Ascending aorta (tissue), 2 donors: Measurements from ENCODE around the gene CSF1R. TPM values are rescaled to one million over a fixed set of nuclear protein-coding genes. Genes with fewer than 3 reads are reported as not detected.

Experiments
- DNase-seq, 2 donors: peaks; one replicate each; pipeline ENCODE4 v3.0.0-alpha.2; 2019; ENCODE audit warnings: low spot score in 2 of 2
- H3K27ac ChIP-seq, 2 donors: fragments of 200-600 bp; sonication (generic); one replicate each; pipeline ENCODE4 v1.5.1; 2016 to 2017; ENCODE audit warnings: mild to moderate bottlenecking in 1 of 2
- H3K27me3 ChIP-seq: fragments of 200-600 bp; sonication (generic); one replicate; pipeline ENCODE4 v1.5.1; 2017
- H3K36me3 ChIP-seq, 2 donors: fragments of 200-600 bp; sonication (generic); one replicate each; pipeline ENCODE4 v1.5.1; 2016
- H3K4me1 ChIP-seq, 2 donors: fragments of 200-600 bp; sonication (generic); one replicate each; pipeline ENCODE4 v1.5.1; 2016 to 2017; ENCODE audit warnings: mild to moderate bottlenecking in 1 of 2
- H3K4me3 ChIP-seq, 2 donors: fragments of 200-600 bp; sonication (generic); one replicate each; pipeline ENCODE4 v1.5.1; 2016 to 2017; ENCODE audit warnings: mild to moderate bottlenecking in 1 of 2
- H3K9me3 ChIP-seq, 2 donors: fragments of 200-600 bp; sonication (generic); one replicate each; pipeline ENCODE4 v1.5.1; 2016
- intact Hi-C: fragments of 100-400 bp; cut with DNase I; formaldehyde crosslinking; loops from one replicate; pipeline ENCODE4 v1.15.1; 2023
- total RNA-seq: library from RNA; depleted of rRNA; stranded (reverse); fragments of >200 nt; gene quantifications from one replicate; pipeline ENCODE4 v1.1.0, GENCODE V29; 2016
- TF ChIP-seq, protein P1 (sequence below), 3 experiments: fragments of 200-600 bp in 2 of 3; fragments of 450-650 bp in 1 of 3; sonication (generic) in 2 of 3; IDR thresholded peaks; one replicate each; pipeline ENCODE4 v1.5.1; 2016 to 2019; ENCODE audit warnings: antibody characterized with exemption in 3 of 3, mild to moderate bottlenecking in 1 of 3, moderate library complexity in 1 of 3

CSF1R gene
- total RNA-seq, 1 donor from 2014 or later: 70.9 TPM

GRCh38 chr5:150069672-150070627 lies 16.4 kb downstream of the CSF1R start:
- Histone ChIP-seq H3K9me3 (no peaks in the 10 kb centered on the region), H3K4me1 (peaks cover 0 to 4% of the 10 kb centered on the region in 2 donors), H3K4me3 (no peak overlapping the region), H3K36me3 (peaks cover 0 to 3% of the 10 kb centered on the region in 2 donors), H3K27ac (no peak overlapping the region), H3K27me3 (no peaks in the 10 kb centered on the region)
- TF ChIP-seq, protein P1, sequence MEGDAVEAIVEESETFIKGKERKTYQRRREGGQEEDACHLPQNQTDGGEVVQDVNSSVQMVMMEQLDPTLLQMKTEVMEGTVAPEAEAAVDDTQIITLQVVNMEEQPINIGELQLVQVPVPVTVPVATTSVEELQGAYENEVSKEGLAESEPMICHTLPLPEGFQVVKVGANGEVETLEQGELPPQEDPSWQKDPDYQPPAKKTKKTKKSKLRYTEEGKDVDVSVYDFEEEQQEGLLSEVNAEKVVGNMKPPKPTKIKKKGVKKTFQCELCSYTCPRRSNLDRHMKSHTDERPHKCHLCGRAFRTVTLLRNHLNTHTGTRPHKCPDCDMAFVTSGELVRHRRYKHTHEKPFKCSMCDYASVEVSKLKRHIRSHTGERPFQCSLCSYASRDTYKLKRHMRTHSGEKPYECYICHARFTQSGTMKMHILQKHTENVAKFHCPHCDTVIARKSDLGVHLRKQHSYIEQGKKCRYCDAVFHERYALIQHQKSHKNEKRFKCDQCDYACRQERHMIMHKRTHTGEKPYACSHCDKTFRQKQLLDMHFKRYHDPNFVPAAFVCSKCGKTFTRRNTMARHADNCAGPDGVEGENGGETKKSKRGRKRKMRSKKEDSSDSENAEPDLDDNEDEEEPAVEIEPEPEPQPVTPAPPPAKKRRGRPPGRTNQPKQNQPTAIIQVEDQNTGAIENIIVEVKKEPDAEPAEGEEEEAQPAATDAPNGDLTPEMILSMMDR (IDR thresholded peaks at IDR 0.05): no peak
- DNase-seq: peak in 1 of 2 donors; percentile 41
- intact Hi-C loops: no loop called here

DNA sequence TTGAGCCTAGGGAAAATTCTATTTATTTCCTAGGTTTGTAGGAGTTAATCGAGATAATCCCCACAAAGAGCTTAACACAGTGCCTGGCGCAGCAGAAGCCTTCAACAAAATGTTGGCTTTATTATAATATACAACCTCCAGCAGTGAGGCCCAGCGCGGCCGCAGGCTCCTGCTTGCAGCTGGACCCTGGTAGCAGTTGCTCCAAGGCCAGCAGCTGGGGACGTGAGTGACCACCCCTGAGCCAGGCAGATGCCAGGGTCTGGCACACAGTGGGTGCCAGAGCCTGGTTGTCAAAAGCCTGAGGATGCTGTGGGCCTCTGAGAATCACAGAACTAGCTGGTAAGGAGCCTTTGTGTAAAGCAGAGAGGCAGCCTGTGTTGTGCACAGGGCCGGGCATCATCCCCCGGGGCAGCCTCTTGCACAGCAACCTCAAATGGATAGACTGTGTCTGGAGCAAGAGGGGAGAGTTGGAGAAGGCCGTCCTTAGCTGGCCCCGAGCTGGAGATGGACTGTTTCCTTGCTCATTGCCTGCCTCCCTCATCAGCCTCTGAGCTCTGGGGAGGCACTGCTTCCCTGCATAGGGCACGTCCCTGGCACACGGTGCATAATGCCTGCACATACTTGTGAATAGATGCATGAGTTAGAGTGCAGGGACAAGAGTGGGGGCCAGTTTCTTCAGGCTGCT lies 17.3 kb downstream of the CSF1R start:
- peaks cover 0 to 3% of the 10 kb centered on the region in 2 donors for H3K36me3 ChIP-seq
- DNase-seq: no peak

DNA sequence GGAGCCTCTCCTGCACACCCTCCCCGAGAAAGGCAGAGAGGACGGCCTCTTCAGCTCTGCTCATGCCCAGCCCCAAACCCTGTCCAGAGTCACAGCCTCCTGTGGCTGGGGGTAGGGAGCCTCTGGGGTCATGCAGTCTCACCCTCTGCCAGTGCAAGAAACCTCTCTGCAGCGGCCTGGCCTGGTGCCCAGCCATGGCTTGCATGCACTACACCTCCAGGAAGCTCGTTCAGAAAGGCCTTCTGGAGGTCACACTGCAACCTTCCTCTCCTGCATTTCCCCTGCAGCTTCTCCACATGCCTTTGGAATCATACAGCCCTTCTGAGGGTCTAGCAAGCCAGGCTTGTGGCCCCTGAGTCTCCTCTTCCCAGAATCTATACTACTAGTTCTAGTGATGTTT lies 17.9 kb downstream of the CSF1R start:
- intact Hi-C loops: no loop called here
- no peaks in the 10 kb centered on the region for H3K27me3 ChIP-seq
- DNase-seq: no peak

More for the DNA sequence above, 17.3 kb downstream of the CSF1R start:
- intact Hi-C loops: no loop called here
- Histone ChIP-seq H3K4me3 (no peak overlapping the region), H3K4me1 (peaks cover 0 to 4% of the 10 kb centered on the region in 2 donors), H3K9me3 (no peaks in the 10 kb centered on the region), H3K27me3 (no peaks in the 10 kb centered on the region), H3K27ac (no peak overlapping the region)
- TF ChIP-seq, protein P1 (IDR thresholded peaks at IDR 0.05): no peak

DNA sequence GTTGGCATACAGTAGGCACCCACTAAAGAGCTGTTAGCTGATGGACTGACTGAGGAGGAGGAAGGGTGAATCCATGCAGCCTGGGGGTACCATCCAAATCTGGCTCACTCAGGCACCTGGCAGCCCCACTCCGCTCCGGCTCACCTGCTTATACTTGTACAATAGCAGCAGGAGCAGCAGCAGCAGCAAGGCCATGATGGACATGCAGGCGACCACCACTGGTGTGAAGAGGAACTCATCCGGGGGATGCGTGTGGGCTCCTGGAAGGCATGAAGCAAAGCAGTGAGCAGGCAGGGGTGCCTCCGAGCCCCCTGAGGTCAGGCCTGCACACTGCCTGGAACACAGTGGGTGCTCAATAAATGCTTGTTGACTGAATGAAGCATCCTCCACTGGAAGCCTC lies 18.3 kb downstream of the CSF1R start:
- DNase-seq: no peak
- TF ChIP-seq, protein P1 (IDR thresholded peaks at IDR 0.05): no peak

More for the DNA sequence above, 17.9 kb downstream of the CSF1R start:
- Histone ChIP-seq H3K4me3 (no peak overlapping the region), H3K9me3 (no peaks in the 10 kb centered on the region), H3K27ac (no peak overlapping the region), H3K36me3 (peaks cover 0 to 3% of the 10 kb centered on the region in 2 donors), H3K4me1 (peaks cover 0 to 4% of the 10 kb centered on the region in 2 donors)
- TF ChIP-seq, protein P1 (IDR thresholded peaks at IDR 0.05): no peak

GRCh38 chr5:150067405-150067960 lies 18.9 kb downstream of the CSF1R start:
- Histone ChIP-seq H3K4me1 (peaks cover 0 to 4% of the 10 kb centered on the region in 2 donors), H3K4me3 (no peak overlapping the region), H3K27me3 (no peaks in the 10 kb centered on the region), H3K27ac (peak overlapping the region in 1 of 2 donors; percentile 16), H3K9me3 (no peaks in the 10 kb centered on the region), H3K36me3 (peaks cover 0 to 3% of the 10 kb centered on the region in 2 donors)
- intact Hi-C loops: no loop called here
- DNase-seq: no peak
- TF ChIP-seq, protein P1 (IDR thresholded peaks at IDR 0.05): no peak

More for the DNA sequence above, 18.3 kb downstream of the CSF1R start:
- peaks cover 0 to 4% of the 10 kb centered on the region in 2 donors for H3K4me1 ChIP-seq
- no peak overlapping the region for H3K4me3 ChIP-seq
- H3K27ac ChIP-seq: no peak overlapping the region
- intact Hi-C loops: no loop called here
- H3K27me3 ChIP-seq: no peaks in the 10 kb centered on the region
- no peaks in the 10 kb centered on the region for H3K9me3 ChIP-seq
- H3K36me3 ChIP-seq: peaks cover 0 to 3% of the 10 kb centered on the region in 2 donors
